Prostate gland (tissue), 2 donors: ENCODE results near the gene ENOX1.

Source experiments
- CTCF ChIP-seq, 4 experiments: fragments of 200-600 bp in 2 of 4; fragments of 450-650 bp in 2 of 4; sonication (generic) in 2 of 4; IDR thresholded peaks; 1 replicate in 3 of 4; 2 replicates in 1 of 4; pipeline ENCODE4 v1.5.1; 2016 to 2019; ENCODE audit warnings: antibody characterized with exemption in 4 of 4, mild to moderate bottlenecking in 2 of 4, moderate library complexity in 2 of 4
- POLR2A ChIP-seq: fragments of 450-650 bp; IDR thresholded peaks from one replicate; pipeline ENCODE4 v1.6.1; 2016; ENCODE audit warnings: antibody characterized with exemption, mild to moderate bottlenecking
- POLR2AphosphoS5 ChIP-seq: sonication (generic); formaldehyde crosslinking; IDR thresholded peaks from one replicate; pipeline ENCODE4 v1.6.1; 2017; ENCODE audit warnings: antibody characterized with exemption

GRCh38 chr13:43484432-43485225, 302.1 kb downstream of the ENOX1 start:
- no peak for TF ChIP-seq CTCF (IDR thresholded peaks at IDR 0.05)
- no peak for TF ChIP-seq POLR2A
- no peak for TF ChIP-seq POLR2AphosphoS5
